ENCODE results near the gene TBC1D5. TPM values are rescaled to one million over a fixed set of nuclear protein-coding genes. Genes with fewer than 3 reads are reported as not detected.

Gene TBC1D5
- total RNA-seq, 1 donor from 2014 or later: 48.1 TPM

- intact Hi-C loops (cut with DNase I): no loop called here
Measured at GRCh38 chr3:17307887-17308286, 434.5 kb downstream of the TBC1D5 start.

DNA sequence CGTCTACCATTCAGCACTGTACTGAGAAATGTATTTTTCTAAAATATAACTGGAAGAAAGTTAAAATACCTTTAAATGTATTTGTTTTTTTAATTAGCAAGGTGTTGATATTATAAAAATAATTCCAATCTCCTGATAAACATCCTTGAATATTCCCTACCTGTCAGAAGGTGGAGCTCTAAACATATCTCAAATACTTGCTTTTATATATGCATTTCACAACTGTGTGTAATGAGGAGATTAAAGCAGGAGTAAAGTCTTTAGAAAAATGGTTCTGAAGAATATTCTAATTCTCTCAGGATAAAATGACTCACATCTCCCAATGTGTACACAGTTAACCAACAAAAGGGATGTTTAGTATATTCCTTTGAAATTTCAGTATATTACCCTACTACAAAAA is 434.9 kb downstream of the TBC1D5 start:
- H3K36me3 ChIP-seq: no peaks in the 10 kb centered on the region
- no peak overlapping the region for H3K27ac ChIP-seq
- H3K9me3 ChIP-seq: no peaks in the 10 kb centered on the region
- peaks cover 1% of the 10 kb centered on the region for H3K4me1 ChIP-seq
- TF ChIP-seq POLR2AphosphoS5 (IDR thresholded peaks at IDR 0.05; ENCODE audit: insufficient read depth in 1 of 2, low read depth in 1 of 2) (no peak), POLR2A (IDR thresholded peaks at IDR 0.05) (no peak), CTCF (IDR thresholded peaks at IDR 0.05) (no peak)
- no peaks in the 10 kb centered on the region for H3K27me3 ChIP-seq
- no peak overlapping the region for H3K4me3 ChIP-seq
- no peak for DNase-seq (ENCODE audit: extremely low spot score in 2 of 2)
- intact Hi-C loops (cut with DNase I): no loop called here

More at GRCh38 chr3:17307887-17308286, 434.5 kb downstream of the TBC1D5 start:
- Histone ChIP-seq H3K27ac (no peak overlapping the region), H3K4me3 (no peak overlapping the region), H3K9me3 (no peaks in the 10 kb centered on the region), H3K27me3 (no peaks in the 10 kb centered on the region), H3K4me1 (peaks cover 5% of the 10 kb centered on the region), H3K36me3 (no peaks in the 10 kb centered on the region)
- TF ChIP-seq POLR2A (IDR thresholded peaks at IDR 0.05) (no peak), POLR2AphosphoS5 (IDR thresholded peaks at IDR 0.05; ENCODE audit: insufficient read depth in 1 of 2, low read depth in 1 of 2) (no peak), CTCF (IDR thresholded peaks at IDR 0.05) (no peak)
- no peak for DNase-seq (ENCODE audit: extremely low spot score in 2 of 2)

DNA sequence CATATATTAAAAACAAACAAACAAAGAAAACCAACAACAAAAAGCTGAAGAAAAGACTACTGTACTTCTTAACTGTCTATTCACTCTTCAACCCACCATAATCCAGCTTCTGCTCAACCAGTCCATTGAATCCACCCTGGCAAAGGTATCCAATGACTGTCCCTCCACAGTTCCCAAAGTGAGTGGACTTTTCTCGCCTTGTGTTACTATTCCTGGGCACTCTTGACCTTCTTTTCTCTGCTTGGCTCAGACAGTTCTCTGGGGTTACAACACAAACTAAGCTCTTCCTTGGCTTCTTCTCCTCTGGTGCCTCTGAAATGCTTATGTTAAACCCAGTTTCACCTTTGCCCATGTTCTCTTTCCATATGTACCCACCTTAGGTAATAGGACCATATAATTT is 437.5 kb downstream of the TBC1D5 start:
- intact Hi-C loops (cut with DNase I): no loop called here
- Histone ChIP-seq H3K36me3 (no peaks in the 10 kb centered on the region), H3K4me3 (no peak overlapping the region), H3K9me3 (no peaks in the 10 kb centered on the region), H3K4me1 (no peaks in the 10 kb centered on the region), H3K27ac (no peak overlapping the region), H3K27me3 (no peaks in the 10 kb centered on the region)
- TF ChIP-seq CTCF (IDR thresholded peaks at IDR 0.05) (no peak), POLR2AphosphoS5 (IDR thresholded peaks at IDR 0.05; ENCODE audit: insufficient read depth in 1 of 2, low read depth in 1 of 2) (no peak), POLR2A (IDR thresholded peaks at IDR 0.05) (no peak)
- no peak for DNase-seq (ENCODE audit: extremely low spot score in 2 of 2)

DNA sequence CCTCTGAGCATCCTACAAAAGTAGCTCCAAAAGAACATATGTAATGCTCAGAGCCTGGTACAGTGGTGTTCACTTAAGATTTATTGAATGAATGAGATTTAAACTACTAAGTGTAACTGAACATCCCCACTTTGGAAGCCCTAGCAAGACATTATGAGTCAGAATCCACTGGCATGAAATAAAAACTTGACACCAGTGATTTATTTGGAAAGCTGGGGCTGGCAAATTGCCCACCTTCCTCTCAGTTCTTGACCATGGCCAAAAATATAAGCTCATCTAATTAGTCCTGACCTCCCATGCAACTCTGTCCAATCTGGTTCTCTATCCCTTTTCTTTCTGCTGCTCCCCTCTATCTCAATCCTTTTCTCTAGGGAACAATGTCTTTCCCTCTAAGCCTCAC is 439.7 kb downstream of the TBC1D5 start:
- no peaks in the 10 kb centered on the region for H3K4me1 ChIP-seq
- DNase-seq (ENCODE audit: extremely low spot score in 2 of 2): no peak
- H3K4me3 ChIP-seq: no peak overlapping the region
- no peak for TF ChIP-seq POLR2A (IDR thresholded peaks at IDR 0.05)
- TF ChIP-seq POLR2AphosphoS5 (IDR thresholded peaks at IDR 0.05; ENCODE audit: insufficient read depth in 1 of 2, low read depth in 1 of 2): no peak
- no peak for TF ChIP-seq CTCF (IDR thresholded peaks at IDR 0.05)
- H3K9me3 ChIP-seq: no peaks in the 10 kb centered on the region
- intact Hi-C loops (cut with DNase I): no loop called here
- H3K27me3 ChIP-seq: no peaks in the 10 kb centered on the region
- no peak overlapping the region for H3K27ac ChIP-seq
- no peaks in the 10 kb centered on the region for H3K36me3 ChIP-seq

DNA sequence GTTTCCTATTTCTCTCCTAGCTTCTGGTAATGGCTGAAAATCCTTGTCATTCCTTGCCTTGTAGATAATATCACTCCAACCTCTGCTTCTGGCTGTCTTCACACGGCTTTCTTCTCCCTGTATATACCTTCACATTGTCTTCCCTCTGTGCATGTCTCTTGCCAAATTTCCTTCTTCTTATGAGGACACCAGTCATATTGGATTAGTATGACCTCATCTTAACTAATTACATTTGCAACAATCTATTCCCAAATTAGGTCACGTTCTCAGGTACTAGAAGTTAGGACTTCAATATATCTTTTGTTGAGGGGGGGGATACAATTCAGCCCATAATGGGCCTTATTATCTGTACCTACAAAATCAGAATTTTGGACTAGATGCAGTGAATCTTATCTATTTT is 440.3 kb downstream of the TBC1D5 start:
- no peaks in the 10 kb centered on the region for H3K9me3 ChIP-seq
- TF ChIP-seq POLR2AphosphoS5 (IDR thresholded peaks at IDR 0.05; ENCODE audit: insufficient read depth in 1 of 2, low read depth in 1 of 2) (no peak), POLR2A (IDR thresholded peaks at IDR 0.05) (no peak), CTCF (IDR thresholded peaks at IDR 0.05) (no peak)
- no peaks in the 10 kb centered on the region for H3K4me1 ChIP-seq
- no peak overlapping the region for H3K4me3 ChIP-seq
- H3K36me3 ChIP-seq: no peaks in the 10 kb centered on the region
- H3K27me3 ChIP-seq: no peaks in the 10 kb centered on the region
- no peak for DNase-seq (ENCODE audit: extremely low spot score in 2 of 2)
- intact Hi-C loops (cut with DNase I): no loop called here
- no peak overlapping the region for H3K27ac ChIP-seq

Measured in vagina (tissue), 2 donors.